RWPE1 (cell line): ENCODE data around the gene EDIL3.

Experiments used
- CTCF ChIA-PET: fragments of 350-600 bp; sonication (Branson Sonifier 250); formaldehyde crosslinking; extraction: SDS; loops from one replicate; lab custom pipeline; 2021; lab: Yijun Ruan, JAX
- POLR2A ChIA-PET: fragments of 400-600 bp; formaldehyde crosslinking; extraction: SDS; loops from one replicate; lab custom pipeline; 2020; ENCODE audit warnings: antibody characterized with exemption; ENCODE audit not compliant: low non-redundant PET; lab: Yijun Ruan, JAX
- DNase-seq: peaks from one replicate; pipeline ENCODE4 v3.0.0; 2012; ENCODE audit warnings: low spot score
- H3K27ac ChIP-seq: fragments of 450-650 bp; 2 replicates; pipeline ENCODE4 v1.5.1; 2017
- TF ChIP-seq, protein P1 (sequence below): fragments of 450-650 bp; conservative IDR thresholded peaks from 2 replicates; pipeline ENCODE4 v1.5.1; 2017; ENCODE audit warnings: low read depth, mild to moderate bottlenecking

EDIL3 gene

DNA sequence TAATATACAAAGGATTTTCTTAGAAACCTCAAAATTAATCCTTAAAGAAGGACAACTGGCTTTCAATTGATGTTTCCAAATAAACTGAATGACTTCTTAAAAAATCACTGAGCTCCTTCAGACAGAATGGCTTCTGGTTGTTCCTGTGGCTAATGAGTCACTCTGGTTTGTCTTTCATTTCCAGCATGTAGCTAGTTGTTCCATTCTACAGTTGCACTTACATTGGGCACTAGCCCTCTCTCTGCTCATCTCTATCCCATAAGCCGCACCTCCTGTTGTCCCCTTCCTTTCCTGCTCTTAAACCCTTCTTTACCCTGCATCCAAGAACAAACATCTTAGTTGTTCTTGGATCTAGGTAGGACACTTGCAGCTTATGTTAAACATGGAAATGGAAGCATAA, 428.8 kb downstream of the EDIL3 start:
- TF ChIP-seq, protein P1, sequence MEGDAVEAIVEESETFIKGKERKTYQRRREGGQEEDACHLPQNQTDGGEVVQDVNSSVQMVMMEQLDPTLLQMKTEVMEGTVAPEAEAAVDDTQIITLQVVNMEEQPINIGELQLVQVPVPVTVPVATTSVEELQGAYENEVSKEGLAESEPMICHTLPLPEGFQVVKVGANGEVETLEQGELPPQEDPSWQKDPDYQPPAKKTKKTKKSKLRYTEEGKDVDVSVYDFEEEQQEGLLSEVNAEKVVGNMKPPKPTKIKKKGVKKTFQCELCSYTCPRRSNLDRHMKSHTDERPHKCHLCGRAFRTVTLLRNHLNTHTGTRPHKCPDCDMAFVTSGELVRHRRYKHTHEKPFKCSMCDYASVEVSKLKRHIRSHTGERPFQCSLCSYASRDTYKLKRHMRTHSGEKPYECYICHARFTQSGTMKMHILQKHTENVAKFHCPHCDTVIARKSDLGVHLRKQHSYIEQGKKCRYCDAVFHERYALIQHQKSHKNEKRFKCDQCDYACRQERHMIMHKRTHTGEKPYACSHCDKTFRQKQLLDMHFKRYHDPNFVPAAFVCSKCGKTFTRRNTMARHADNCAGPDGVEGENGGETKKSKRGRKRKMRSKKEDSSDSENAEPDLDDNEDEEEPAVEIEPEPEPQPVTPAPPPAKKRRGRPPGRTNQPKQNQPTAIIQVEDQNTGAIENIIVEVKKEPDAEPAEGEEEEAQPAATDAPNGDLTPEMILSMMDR = no peak
- POLR2A ChIA-PET = no interaction called here
- CTCF ChIA-PET = no interaction called here
- no peak overlapping the region for H3K27ac ChIP-seq
- DNase-seq = no peak

DNA sequence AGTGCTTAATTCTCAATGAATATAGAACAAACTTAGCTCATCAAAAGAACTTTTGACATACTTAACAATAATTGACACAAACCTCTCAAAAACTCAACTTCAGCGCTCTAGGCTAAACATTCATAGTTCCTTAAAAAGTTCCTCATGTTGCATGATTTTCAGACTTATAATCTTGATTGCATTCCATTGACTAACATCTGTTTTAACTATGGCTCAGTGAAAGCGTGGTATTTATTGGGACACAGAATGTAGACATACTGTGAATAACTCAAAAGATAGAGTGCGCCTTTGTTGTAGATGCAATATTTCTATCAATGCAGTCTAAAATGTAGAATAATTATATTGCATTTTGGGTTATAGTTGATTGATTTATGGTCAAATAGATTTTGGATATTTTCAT, 436.9 kb downstream of the EDIL3 start:
- TF ChIP-seq, protein P1 = no peak
- POLR2A ChIA-PET = no interaction called here
- CTCF ChIA-PET = no interaction called here
- DNase-seq = no peak
- no peak overlapping the region for H3K27ac ChIP-seq

DNA sequence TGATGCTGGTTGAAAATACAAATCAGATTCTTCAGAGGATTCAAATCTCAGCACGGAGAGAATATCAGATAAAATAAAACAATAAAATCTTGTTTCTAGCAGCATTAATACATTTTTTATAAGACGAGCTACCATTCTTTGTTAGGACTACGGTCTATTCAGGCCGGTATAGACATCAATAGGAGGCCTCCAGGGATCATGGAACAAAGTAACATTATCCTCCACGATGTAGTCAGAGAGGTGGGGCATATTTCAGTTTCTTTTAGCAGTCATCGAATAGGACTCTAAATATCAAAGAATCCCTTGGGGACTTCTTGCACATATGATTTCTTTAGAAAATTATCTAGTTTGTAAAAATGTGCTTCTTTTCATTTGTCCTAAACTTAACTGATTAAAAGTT, 438.2 kb downstream of the EDIL3 start:
- no peak overlapping the region for H3K27ac ChIP-seq
- POLR2A ChIA-PET = no interaction called here
- CTCF ChIA-PET = interaction anchor here (0.6 kb wide), 1 partner anchor 19 kb away, joined by 3 read pairs; no protein-coding TSS in a partner anchor
- TF ChIP-seq, protein P1 = no peak
- DNase-seq = no peak

DNA sequence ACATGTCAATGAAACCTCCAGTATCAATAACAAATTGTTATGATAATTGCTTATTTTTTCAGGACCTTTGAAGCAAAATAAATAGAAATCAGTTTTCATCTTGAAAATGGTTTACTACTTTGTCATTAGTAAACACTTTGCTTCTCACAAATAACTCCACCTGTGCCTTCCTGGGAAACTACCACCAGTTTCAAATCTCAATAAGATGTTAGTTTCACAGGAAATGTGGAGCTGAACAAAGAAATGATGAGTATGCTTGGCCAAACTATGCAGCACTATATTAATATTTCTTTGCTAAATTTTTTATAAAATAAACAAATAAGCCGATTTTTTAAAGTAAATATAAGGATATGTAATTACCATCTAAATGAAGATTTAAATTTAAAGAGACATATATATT, 442.5 kb downstream of the EDIL3 start:
- TF ChIP-seq, protein P1 = no peak
- CTCF ChIA-PET = no interaction called here
- no peak overlapping the region for H3K27ac ChIP-seq
- POLR2A ChIA-PET = no interaction called here
- DNase-seq = no peak

- TF ChIP-seq, protein P1 = no peak
- H3K27ac ChIP-seq = no peak overlapping the region
- ChIA-PET CTCF (no interaction called here), POLR2A (no interaction called here)
- DNase-seq = no peak
Measured at GRCh38 chr5:83937837-83938236, 446.8 kb downstream of the EDIL3 start.

- ChIA-PET CTCF (interaction anchor here (0.6 kb wide), 1 partner anchor 14 kb away, joined by 3 read pairs; no protein-coding TSS in a partner anchor), POLR2A (no interaction called here)
- H3K27ac ChIP-seq = no peak overlapping the region
- TF ChIP-seq, protein P1 = no peak
- DNase-seq = no peak
Measured at GRCh38 chr5:83931969-83932368, 452.7 kb downstream of the EDIL3 start.
